COLO668 (cell line): ENCODE measurements around the gene VIM.
A peak's percentile ranks its signal among the peaks of the same experiment; 100 is the strongest.
"Not testable (repeated sequence)": the region's sequence is repeated elsewhere in the genome, so short reads cannot be mapped to it uniquely, and the experiment has no call there.

Experiments
- DNase-seq: peaks from one replicate; lab custom pipeline; 2025; ENCODE audit not compliant: unreplicated experiment; lab: John Stamatoyannopoulos, UW

VIM gene

DNA sequence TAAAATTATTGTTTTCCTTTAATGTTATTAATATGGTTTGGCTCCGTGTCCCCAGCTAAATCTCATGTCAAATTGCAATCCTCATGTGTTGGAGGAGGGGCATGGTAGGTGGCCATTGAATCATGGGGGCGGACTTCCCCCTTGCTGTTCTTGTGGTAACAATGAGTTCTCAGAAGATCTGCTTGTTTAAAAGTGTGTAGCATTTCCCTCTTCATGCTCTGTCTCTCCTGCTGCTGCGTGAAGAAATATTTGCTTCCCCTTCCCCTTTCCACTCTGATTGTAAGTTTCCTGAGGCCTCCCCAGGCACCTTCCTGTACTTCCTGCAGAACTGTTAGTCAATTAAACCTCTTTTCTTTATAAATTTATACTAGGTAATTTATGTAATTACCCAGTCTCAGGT, 27.5 kb downstream of the VIM start:
- DNase-seq = no peak

DNA sequence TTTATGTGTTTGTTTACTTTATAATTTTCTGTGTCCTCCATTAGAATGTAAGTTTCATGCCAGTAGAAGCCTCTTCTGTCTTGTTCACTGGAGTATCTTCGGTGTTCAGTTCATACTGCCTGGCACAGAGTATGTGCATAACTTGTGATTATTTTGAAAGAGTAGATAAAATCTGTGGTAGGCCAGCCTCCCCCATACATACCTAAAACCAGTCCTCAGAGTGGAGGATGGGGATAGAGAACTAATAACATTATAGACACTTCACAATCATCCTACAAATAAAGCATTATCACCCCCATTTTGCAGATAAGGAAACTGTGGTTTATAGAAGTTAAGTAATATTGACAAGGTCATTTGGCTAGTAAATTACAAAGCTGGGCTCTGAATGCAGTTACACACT, 28.0 kb downstream of the VIM start:
- DNase-seq = no peak

GRCh38 chr10:17256627-17257026, 28.6 kb downstream of the VIM start:
- DNase-seq = no peak

GRCh38 chr10:17257466-17258321, 29.7 kb downstream of the VIM start:
- peak; percentile 6 for DNase-seq

GRCh38 chr10:17262502-17262901, 34.5 kb downstream of the VIM start:
- DNase-seq = no peak

GRCh38 chr10:17263580-17263979, 35.5 kb downstream of the VIM start:
- no peak for DNase-seq

- DNase-seq = no peak
These were observed 37.4 kb downstream of the VIM start for GRCh38 chr10:17265468-17265867.

DNA sequence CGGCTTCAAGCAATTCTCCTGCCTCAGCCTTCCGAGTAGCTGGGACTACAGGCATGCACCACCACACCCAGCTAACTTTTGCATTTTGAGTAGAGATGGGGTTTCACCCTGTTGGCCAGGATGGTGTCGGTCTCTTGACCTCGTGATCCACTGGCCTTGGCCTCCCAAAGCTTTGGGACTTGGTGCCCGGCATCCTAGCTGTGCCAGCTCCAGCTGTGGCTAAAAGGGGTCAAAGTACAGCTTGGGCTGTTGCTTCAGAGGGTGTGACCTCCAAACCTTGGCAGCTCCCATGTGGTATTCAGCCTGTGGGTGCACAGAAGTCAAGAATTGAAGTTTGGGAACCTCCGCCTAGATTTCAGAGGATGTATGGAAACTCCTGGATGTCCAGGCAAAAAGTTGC, 38.5 kb downstream of the VIM start:
- DNase-seq = not testable (repeated sequence)

DNA sequence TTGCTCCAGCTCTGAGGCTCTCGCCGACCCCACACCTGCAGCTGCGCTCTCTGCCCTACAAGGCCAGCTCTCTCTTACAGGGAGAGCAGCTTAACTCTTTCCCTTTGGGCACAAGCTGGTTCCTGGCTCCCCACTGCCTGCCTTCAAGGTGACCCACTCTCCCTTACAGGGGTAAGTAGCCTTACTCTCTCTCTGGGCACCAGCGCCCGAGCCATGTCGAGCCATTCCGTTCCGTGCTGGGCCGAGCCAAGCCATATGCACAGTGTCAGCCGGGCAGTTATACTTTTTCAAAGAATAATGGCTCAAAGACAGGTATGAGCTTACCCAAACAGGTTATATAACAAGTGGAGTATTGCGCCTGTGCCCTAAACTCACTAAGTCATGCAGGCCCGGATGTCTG, 44.6 kb downstream of the VIM start:
- DNase-seq = no peak

GRCh38 chr10:17273403-17273802, 45.4 kb downstream of the VIM start:
- DNase-seq = no peak

DNA sequence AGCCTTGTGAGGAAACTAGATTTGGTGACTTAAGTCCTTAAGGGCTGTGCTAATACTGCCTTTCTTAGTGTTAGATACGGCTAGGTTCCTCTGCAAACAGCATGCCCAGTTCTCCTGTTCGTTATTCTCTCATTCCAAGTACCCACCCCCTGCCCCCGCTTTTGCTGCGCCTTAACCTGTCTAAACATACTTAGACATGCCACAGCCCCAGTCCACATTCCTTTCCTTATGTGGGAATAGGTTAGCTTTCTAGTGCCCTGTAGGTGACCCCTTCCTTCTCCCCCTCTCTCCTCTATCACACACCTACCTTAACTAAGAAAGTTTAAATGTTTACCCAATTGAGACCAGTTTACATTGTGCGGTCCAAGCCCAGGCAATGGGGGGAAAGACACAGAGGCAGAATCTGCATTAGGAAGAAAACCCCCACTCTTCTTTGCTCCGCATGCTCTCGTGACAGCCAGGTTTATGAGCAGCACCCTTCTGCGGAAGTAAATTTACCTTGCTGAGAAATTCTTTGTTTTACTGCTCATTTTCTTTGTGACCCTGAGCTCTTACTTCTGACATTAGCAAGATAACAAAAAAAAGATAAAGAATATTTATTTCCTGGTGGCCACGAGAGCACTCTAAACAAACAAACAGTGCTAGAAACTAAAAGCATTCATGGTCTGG, 48.8 kb downstream of the VIM start:
- no peak for DNase-seq

- no peak for DNase-seq
These were observed 50.7 kb downstream of the VIM start for GRCh38 chr10:17278607-17279240.

GRCh38 chr10:17282311-17282710, 54.3 kb downstream of the VIM start:
- DNase-seq = no peak

- DNase-seq = no peak
These were observed 58.8 kb downstream of the VIM start for GRCh38 chr10:17286562-17287550.
